Caco-2 (cell line): ENCODE data around the gene MRPL36. TPM values are rescaled to one million over a fixed set of nuclear protein-coding genes. Genes with fewer than 3 reads are reported as not detected.
A peak's percentile ranks its signal among the peaks of the same experiment; 100 is the strongest.
"Not testable (repeated sequence)": the region's sequence is repeated elsewhere in the genome, so short reads cannot be mapped to it uniquely, and the experiment has no call there.

Experiments
- BruUV-seq: library from RNA; stranded (reverse); fragments of 400-500 nt; replicated peaks from 2 replicates; lab custom pipeline; 2021; lab: Mats Ljungman, UMichigan
- CTCF ChIA-PET: fragments of 300-600 bp; sonication (Branson Sonifier 250); formaldehyde crosslinking; loops from one replicate; lab custom pipeline; 2022; ENCODE audit warnings: antibody characterized with exemption; lab: Charles Lee
- POLR2A ChIA-PET: fragments of 300-600 bp; sonication (Branson Sonifier 250); formaldehyde crosslinking; loops from one replicate; lab custom pipeline; 2022; ENCODE audit warnings: antibody characterized with exemption; lab: Charles Lee
- DNase-seq, 2 experiments: peaks; one replicate each; pipeline versions ENCODE4 v3.0.0 to v3.0.0-alpha.2; 2020 to 2022
- H3K27me3 ChIP-seq: replicated peaks from 2 replicates; pipeline ENCODE4 v1.6.0; 2011; ENCODE audit warnings: low read length; ENCODE audit not compliant: control insufficient read depth, insufficient read depth
- H3K36me3 ChIP-seq: 2 replicates; pipeline ENCODE4 v1.5.1; 2011; ENCODE audit warnings: low read length; ENCODE audit not compliant: control insufficient read depth, insufficient read depth
- H3K4me1 ChIP-seq: fragments of 250-450 bp; sonication (Bioruptor Pico); 2 replicates; pipeline ENCODE4 v1.5.1; 2020; ENCODE audit warnings: mild to moderate bottlenecking
- H3K4me3 ChIP-seq: 2 replicates; pipeline ENCODE4 v1.5.1; 2011; ENCODE audit warnings: low read depth, mild to moderate bottlenecking, control low read depth, low read length
- H3K9me3 ChIP-seq: fragments of 250-450 bp; sonication (Bioruptor Pico); 2 replicates; pipeline ENCODE4 v1.5.1; 2020; ENCODE audit warnings: mild to moderate bottlenecking, moderate library complexity
- H3K27ac Mint-ChIP-seq: one replicate; pipeline ENCODE4 v1.8.0; 2022; ENCODE audit warnings: mixed read lengths; ENCODE audit not compliant: unreplicated experiment
- H3K27me3 Mint-ChIP-seq: one replicate; pipeline ENCODE4 v1.8.0; 2022; ENCODE audit warnings: mixed read lengths; ENCODE audit not compliant: insufficient read depth, unreplicated experiment
- H3K36me3 Mint-ChIP-seq: one replicate; pipeline ENCODE4 v1.8.0; 2022; ENCODE audit warnings: mild to moderate bottlenecking, mixed read lengths; ENCODE audit not compliant: insufficient read depth, unreplicated experiment
- H3K4me1 Mint-ChIP-seq: one replicate; pipeline ENCODE4 v1.8.0; 2022; ENCODE audit warnings: low read depth, mixed read lengths; ENCODE audit not compliant: unreplicated experiment
- H3K4me3 Mint-ChIP-seq: one replicate; pipeline ENCODE4 v1.8.0; 2022; ENCODE audit warnings: mild to moderate bottlenecking, moderate library complexity, mixed read lengths; ENCODE audit not compliant: unreplicated experiment
- H3K9me3 Mint-ChIP-seq: one replicate; pipeline ENCODE4 v1.8.0; 2022; ENCODE audit warnings: mixed read lengths; ENCODE audit not compliant: unreplicated experiment
- CTCF ChIP-seq, 2 experiments: fragments of 200-600 bp in 1 of 2; IDR thresholded peaks; 1 replicate in 1 of 2; 2 replicates in 1 of 2; pipeline versions ENCODE4 v1.5.1 to v1.8.0; 2011 to 2022; ENCODE audit warnings: antibody characterized with exemption in 1 of 2, control low read depth in 1 of 2, inconsistent platforms in 1 of 2, low read depth in 1 of 2, low read length in 1 of 2, mild to moderate bottlenecking in 1 of 2, moderate library complexity in 1 of 2; ENCODE audit not compliant: insufficient read depth in 1 of 2, severe bottlenecking in 1 of 2, unreplicated experiment in 1 of 2
- intact Hi-C: fragments of 100-400 bp; cut with micrococcal nuclease; formaldehyde crosslinking; loops from one replicate; pipeline ENCODE4 v1.10.0; 2022; ENCODE audit not compliant: unreplicated experiment
- total RNA-seq: library from RNA; stranded (reverse); gene quantifications from 2 replicates; pipeline ENCODE4 v1.2.3, GENCODE V29; 2022

Gene MRPL36
- total RNA-seq, 1 experiment from 2014 or later: 65.9 TPM

DNA sequence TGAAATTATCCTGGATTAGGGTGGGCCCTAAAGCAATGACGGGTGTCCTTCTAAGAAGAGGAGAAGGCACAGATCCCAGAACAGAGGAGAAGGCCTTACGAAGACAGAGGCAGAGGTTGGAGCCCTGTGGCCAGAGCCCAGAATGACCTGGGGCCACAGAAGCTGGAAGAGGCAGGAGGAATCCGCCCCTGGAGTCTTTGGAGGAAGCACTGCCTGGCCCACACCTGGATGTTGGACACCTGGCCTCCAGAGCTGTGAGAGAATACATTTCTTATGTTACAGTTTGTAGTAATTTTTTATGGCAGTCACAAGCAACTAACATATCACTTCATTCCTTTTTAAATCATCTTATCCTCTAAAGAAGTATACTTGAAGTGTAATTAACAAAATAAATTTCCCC is 8.5 kb downstream of the MRPL36 start:
- BruUV-seq: no TSS peak
- Histone ChIP-seq H3K9me3 (no peaks in the 10 kb centered on the region), H3K27me3 (no peaks in the 10 kb centered on the region), H3K36me3 (no peaks in the 10 kb centered on the region), H3K4me3 (no peak overlapping the region), H3K4me1 (no peaks in the 10 kb centered on the region)
- peak in 1 of 2 experiments; percentile 24 for DNase-seq
- CTCF ChIA-PET: interaction anchor here (0.7 kb wide), 1 partner anchor 243 kb away, joined by 3 read pairs; no protein-coding TSS in a partner anchor
- TF ChIP-seq CTCF (IDR thresholded peaks at IDR 0.05; ENCODE audit: insufficient read depth in 1 of 2, low read depth in 1 of 2, low read length in 1 of 2, severe bottlenecking in 1 of 2, unreplicated experiment in 1 of 2): no peak
- Mint-ChIP-seq H3K27ac (no peak overlapping the region), H3K27me3 (peaks cover 3% of the 10 kb centered on the region), H3K9me3 (no peaks in the 10 kb centered on the region), H3K36me3 (peaks cover 6% of the 10 kb centered on the region), H3K4me3 (no peak overlapping the region), H3K4me1 (no peaks in the 10 kb centered on the region)
- POLR2A ChIA-PET: no interaction called here
- intact Hi-C loops: no loop called here

DNA sequence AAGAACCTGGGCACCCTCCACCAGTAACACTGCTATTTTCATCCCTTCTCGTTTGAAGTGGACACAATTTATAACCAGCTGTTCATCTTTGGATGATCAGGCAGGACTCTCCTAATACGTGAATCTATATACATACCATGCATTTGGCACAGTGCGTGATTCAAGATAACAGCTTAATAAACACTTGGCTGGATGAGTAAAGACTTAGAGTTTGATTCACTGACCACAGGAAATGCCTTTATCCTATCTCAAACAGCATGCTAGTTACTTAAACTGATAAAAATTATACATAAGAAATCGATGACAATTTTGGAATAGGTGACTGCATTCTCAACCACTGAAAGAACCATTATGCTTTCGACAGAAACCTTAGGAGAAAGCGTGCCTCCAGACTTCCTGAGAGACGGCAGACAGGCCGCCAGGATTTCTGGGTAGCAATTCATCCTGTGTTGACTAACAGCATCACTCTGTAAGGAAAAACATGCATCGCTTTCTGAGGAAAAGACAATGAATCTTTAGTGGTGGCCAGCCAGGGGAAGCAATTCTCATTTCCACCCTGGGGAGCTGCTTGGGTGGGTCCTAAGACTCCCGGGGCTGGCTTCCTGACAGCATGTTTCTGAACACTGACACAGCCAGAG is 9.7 kb downstream of the MRPL36 start:
- Mint-ChIP-seq H3K4me3 (no peak overlapping the region), H3K4me1 (no peaks in the 10 kb centered on the region), H3K36me3 (peaks cover 6% of the 10 kb centered on the region), H3K27ac (no peak overlapping the region), H3K9me3 (no peaks in the 10 kb centered on the region), H3K27me3 (peaks cover 3% of the 10 kb centered on the region)
- no peak for TF ChIP-seq CTCF (IDR thresholded peaks at IDR 0.05; ENCODE audit: insufficient read depth in 1 of 2, low read depth in 1 of 2, low read length in 1 of 2, severe bottlenecking in 1 of 2, unreplicated experiment in 1 of 2)
- DNase-seq: peak in 1 of 2 experiments; percentile 2
- Histone ChIP-seq H3K27me3 (no peaks in the 10 kb centered on the region), H3K9me3 (no peaks in the 10 kb centered on the region), H3K36me3 (no peaks in the 10 kb centered on the region), H3K4me3 (no peak overlapping the region), H3K4me1 (no peaks in the 10 kb centered on the region)
- POLR2A ChIA-PET: no interaction called here
- CTCF ChIA-PET: no interaction called here
- intact Hi-C loops: no loop called here
- no TSS peak for BruUV-seq

DNA sequence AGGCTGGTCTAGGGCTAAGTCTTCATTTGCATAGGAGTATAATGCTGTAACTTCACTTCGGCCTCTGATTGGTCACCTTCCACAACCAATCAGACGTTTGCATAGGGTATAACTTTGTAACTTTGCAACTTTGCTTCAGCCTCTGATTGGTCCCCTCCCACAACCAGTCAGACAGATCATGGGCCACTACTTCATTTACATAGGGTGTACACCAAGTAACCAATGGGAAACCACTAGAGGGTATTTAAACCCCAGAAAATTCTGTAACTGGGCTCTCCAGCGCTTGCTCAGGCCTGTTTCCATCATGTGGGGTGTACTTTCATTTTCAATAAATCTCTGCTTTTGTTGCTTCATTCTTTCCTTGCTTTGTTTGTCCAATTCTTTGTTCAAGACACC is 10.2 kb downstream of the MRPL36 start:
- H3K4me1 ChIP-seq, H3K9me3 ChIP-seq, H3K4me1 Mint-ChIP-seq, H3K36me3 ChIP-seq, H3K4me3 Mint-ChIP-seq, H3K27me3 ChIP-seq, BruUV-seq, POLR2A ChIA-PET, CTCF ChIA-PET, H3K9me3 Mint-ChIP-seq, H3K27me3 Mint-ChIP-seq, H3K27ac Mint-ChIP-seq, H3K4me3 ChIP-seq, H3K36me3 Mint-ChIP-seq, intact Hi-C loops: not testable (repeated sequence)
- DNase-seq: peak in 1 of 2 experiments; percentile 44
